Transverse colon (tissue), 4 donors: ENCODE results near the gene KHDC1.
"Not testable (repeated sequence)": the region's sequence is repeated elsewhere in the genome, so short reads cannot be mapped to it uniquely, and the experiment has no call there.

Experiments
- EP300 ChIP-seq: sonication (generic); formaldehyde crosslinking; IDR thresholded peaks from one replicate; pipeline ENCODE4 v1.6.1; 2017; ENCODE audit warnings: antibody characterized with exemption, low read depth
- POLR2AphosphoS5 ChIP-seq, 3 donors: sonication (generic); formaldehyde crosslinking; IDR thresholded peaks; one replicate each; pipeline ENCODE4 v1.6.1; 2016; ENCODE audit warnings: antibody characterized with exemption in 3 of 3
- TF ChIP-seq, protein P1 (sequence below), 5 experiments: fragments of 200-600 bp in 3 of 5; fragments of 450-650 bp in 2 of 5; sonication (generic) in 3 of 5; IDR thresholded peaks; 1 replicate in 2 of 5; 2 replicates in 3 of 5; pipeline ENCODE4 v1.5.1; 2016 to 2017; ENCODE audit warnings: antibody characterized with exemption in 5 of 5, inconsistent platforms in 3 of 5, mild to moderate bottlenecking in 2 of 5, moderate library complexity in 1 of 5

DNA sequence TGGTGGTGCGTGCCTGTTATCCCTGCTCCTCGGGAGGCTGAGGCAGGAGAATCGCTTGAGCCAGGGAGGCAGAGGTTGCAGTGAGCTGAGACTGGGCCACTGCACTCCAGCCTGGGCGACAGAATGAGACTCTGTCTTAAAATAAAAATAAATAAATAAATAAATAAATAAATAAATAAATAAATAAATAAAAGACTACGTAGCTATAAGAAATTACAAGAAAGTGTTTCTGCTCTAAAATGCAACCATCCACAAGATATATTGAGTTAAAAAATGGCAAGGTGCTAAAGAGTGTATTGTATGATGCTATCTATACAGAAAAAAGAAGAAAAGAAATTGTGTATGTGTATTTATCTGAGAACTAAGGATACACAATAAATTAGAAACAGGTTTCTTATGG is 8.7 kb downstream of the KHDC1 start:
- not testable (repeated sequence) for TF ChIP-seq EP300; POLR2AphosphoS5 (IDR thresholded peaks at IDR 0.05)
- TF ChIP-seq, protein P1, sequence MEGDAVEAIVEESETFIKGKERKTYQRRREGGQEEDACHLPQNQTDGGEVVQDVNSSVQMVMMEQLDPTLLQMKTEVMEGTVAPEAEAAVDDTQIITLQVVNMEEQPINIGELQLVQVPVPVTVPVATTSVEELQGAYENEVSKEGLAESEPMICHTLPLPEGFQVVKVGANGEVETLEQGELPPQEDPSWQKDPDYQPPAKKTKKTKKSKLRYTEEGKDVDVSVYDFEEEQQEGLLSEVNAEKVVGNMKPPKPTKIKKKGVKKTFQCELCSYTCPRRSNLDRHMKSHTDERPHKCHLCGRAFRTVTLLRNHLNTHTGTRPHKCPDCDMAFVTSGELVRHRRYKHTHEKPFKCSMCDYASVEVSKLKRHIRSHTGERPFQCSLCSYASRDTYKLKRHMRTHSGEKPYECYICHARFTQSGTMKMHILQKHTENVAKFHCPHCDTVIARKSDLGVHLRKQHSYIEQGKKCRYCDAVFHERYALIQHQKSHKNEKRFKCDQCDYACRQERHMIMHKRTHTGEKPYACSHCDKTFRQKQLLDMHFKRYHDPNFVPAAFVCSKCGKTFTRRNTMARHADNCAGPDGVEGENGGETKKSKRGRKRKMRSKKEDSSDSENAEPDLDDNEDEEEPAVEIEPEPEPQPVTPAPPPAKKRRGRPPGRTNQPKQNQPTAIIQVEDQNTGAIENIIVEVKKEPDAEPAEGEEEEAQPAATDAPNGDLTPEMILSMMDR (IDR thresholded peaks at IDR 0.05), result not testable (repeated sequence)
